Ovary (tissue), 9 donors: ENCODE results near the gene SCGB3A1. TPM values are rescaled to one million over a fixed set of nuclear protein-coding genes. Genes with fewer than 3 reads are reported as not detected.

Experiments used
- DNase-seq, 5 donors: peaks; one replicate each; pipeline ENCODE4 v3.0.0-alpha.2; 2019 to 2020
- H3K27ac ChIP-seq, 2 donors: fragments of 200-600 bp; one replicate each; pipeline versions ENCODE4 v1.5.1 to v1.8.0; 2019 to 2022
- H3K27me3 ChIP-seq: fragments of 200-600 bp; one replicate; pipeline ENCODE4 v1.8.0; 2022
- H3K36me3 ChIP-seq: fragments of 200-600 bp; sonication (generic); one replicate; pipeline ENCODE4 v1.5.1; 2019
- H3K4me1 ChIP-seq: one replicate; pipeline ENCODE4 v1.8.1; 2013; ENCODE audit warnings: mild to moderate bottlenecking, moderate library complexity; ENCODE audit not compliant: insufficient read depth
- H3K4me3 ChIP-seq: fragments of 200-600 bp; sonication (generic); one replicate; pipeline ENCODE4 v1.5.1; 2017
- H3K9me3 ChIP-seq, 2 donors: fragments of 200-600 bp in 1 of 2; sonication (generic) in 1 of 2; one replicate each; pipeline versions ENCODE4 v1.5.1 to v1.8.1; 2013 to 2019; ENCODE audit warnings: mild to moderate bottlenecking in 1 of 2, moderate library complexity in 1 of 2
- EP300 ChIP-seq: sonication (generic); formaldehyde crosslinking; IDR thresholded peaks from one replicate; pipeline ENCODE4 v1.6.1; 2017; ENCODE audit warnings: antibody characterized with exemption
- POLR2A ChIP-seq: fragments of 450-650 bp; IDR thresholded peaks from one replicate; pipeline ENCODE4 v1.6.1; 2017; ENCODE audit warnings: antibody characterized with exemption, mild to moderate bottlenecking, moderate library complexity
- WGBS, 3 donors: extraction: QIAGEN DNeasy Blood & Tissue Kit in 1 of 3; methylation state at CpG; one replicate each; pipeline versions ENCODE4 v1.1.5 to v1.1.7; 2013 to 2017; 5-methylcytosine and 5-hydroxymethylcytosine counted together
- intact Hi-C, 4 donors: fragments of 100-400 bp; cut with DNase I; formaldehyde crosslinking; loops; one replicate each; pipeline versions ENCODE4 v1.11.0 to v1.15.1; 2022 to 2023
- polyA plus RNA-seq, 2 donors: library from polyadenylated mRNA; stranded (reverse); fragments of 200-250 nt in 1 of 2; fragments of 350-450 nt in 1 of 2; fragmentation: Illumina TruSeq in 1 of 2; extraction: RNeasy Lipid Tissue Mini Kit (QIAGEN cat#74804) in 1 of 2; gene quantifications; one replicate each; pipeline ENCODE4 v1.2.3, GENCODE V29; 2013 to 2014
- total RNA-seq, 7 donors: library from RNA; depleted of rRNA in 2 of 7; stranded (reverse); fragments of >200 nt in 2 of 7; fragmentation: NEBNext Ultra II Directional in 3 of 7; extraction: Animal tissue kit (Norgen Biotek cat#: 25700) in 3 of 7; gene quantifications; one replicate each; pipeline versions ENCODE4 v1.1.0 to v1.2.4, GENCODE V29; 2016 to 2023
- TF ChIP-seq, protein P1 (sequence below), 3 donors: fragments of 450-650 bp in 2 of 3; fragments of 200-600 bp in 1 of 3; IDR thresholded peaks; one replicate each; pipeline versions ENCODE4 v1.5.1 to v1.8.0; 2016 to 2022; ENCODE audit warnings: antibody characterized with exemption in 3 of 3, mild to moderate bottlenecking in 1 of 3
- donor health status: DM: no; HTN: no; CAD: no; lungs with moderate emphysema.
- donor health status: DM: no; HTN: no; CAD: no.
- donor health status: Bipolar disorder and iron deficiency.
- donor health status: DM: yes; HTN: yes; CAD: no.
- donor health status: DM: no; HTN: no; CAD: no.
- donor health status: DM: yes; HTN: yes; CAD: no.

Gene SCGB3A1
- total and polyA plus RNA-seq, 9 donors, result 1.5 to 18.7 (median 2.7) TPM; not detected in 4

DNA sequence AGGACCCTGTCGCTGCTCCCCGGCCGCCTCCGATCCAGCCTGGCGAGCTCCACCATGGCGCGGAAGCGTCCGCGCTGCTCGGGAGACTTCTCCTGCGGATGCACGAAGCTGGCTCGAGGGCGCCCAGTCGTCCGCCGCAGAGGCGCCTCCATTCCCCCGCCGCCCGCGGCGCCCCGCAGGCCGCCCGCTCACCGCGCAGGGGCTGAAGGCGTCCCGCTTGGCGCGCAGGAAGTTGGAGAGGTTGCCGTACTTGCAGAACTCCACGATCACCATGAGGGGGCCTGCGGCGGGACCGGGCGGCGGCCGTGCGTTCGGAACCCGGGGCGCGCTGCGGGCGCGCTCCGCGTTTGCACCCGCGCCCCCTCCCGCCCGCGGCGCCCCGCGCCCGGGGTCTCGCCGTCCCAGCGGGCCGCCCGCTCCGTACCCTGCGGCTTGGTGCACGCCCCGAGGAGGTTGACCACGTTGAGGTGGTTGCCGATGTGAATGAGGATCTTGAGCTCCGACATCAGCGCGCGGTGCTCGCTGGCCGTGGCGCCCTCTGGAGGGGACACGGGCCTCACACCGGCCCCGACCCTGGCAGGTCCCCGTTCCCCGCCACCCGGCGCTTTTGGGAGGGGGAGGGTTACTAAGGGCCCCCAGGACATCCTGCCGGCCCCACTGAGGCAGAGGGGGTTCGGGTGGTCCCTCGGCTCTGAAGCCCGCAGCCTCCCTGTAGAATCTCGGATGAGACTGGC, 27.7 kb upstream of the SCGB3A1 start:
- intact Hi-C loops, result no loop called here
- H3K4me3 ChIP-seq, result no peak overlapping the region
- no peaks in the 10 kb centered on the region for H3K36me3 ChIP-seq
- H3K4me1 ChIP-seq, result no peaks in the 10 kb centered on the region
- no peak for DNase-seq
- TF ChIP-seq, protein P1, sequence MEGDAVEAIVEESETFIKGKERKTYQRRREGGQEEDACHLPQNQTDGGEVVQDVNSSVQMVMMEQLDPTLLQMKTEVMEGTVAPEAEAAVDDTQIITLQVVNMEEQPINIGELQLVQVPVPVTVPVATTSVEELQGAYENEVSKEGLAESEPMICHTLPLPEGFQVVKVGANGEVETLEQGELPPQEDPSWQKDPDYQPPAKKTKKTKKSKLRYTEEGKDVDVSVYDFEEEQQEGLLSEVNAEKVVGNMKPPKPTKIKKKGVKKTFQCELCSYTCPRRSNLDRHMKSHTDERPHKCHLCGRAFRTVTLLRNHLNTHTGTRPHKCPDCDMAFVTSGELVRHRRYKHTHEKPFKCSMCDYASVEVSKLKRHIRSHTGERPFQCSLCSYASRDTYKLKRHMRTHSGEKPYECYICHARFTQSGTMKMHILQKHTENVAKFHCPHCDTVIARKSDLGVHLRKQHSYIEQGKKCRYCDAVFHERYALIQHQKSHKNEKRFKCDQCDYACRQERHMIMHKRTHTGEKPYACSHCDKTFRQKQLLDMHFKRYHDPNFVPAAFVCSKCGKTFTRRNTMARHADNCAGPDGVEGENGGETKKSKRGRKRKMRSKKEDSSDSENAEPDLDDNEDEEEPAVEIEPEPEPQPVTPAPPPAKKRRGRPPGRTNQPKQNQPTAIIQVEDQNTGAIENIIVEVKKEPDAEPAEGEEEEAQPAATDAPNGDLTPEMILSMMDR (IDR thresholded peaks at IDR 0.05), result no peak
- TF ChIP-seq POLR2A, result no peak
- no peak for TF ChIP-seq EP300
- no peak overlapping the region for H3K27ac ChIP-seq
- no peaks in the 10 kb centered on the region for H3K27me3 ChIP-seq
- no peaks in the 10 kb centered on the region for H3K9me3 ChIP-seq
- 9 to 11% (median 10%) methylated on average over 49 to 90 of the region's 90 CpGs for WGBS, 3 donors

DNA sequence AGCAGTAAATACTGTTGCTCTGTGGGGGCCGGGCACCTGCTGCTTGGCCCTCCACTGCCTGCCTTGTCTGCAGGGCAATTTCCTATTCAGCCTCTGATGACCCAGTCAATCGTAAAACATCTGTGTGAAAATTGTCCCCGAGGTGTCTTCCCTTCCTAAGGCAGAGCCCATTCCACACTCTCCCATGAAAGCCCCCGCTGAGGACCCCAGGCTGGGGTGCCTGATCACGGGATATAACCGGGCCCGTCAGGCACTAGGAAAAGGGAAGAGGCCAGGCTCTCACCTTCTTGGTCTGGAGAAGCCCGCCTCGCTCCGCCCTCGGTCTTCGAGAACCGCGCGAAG, 27.2 kb upstream of the SCGB3A1 start:
- no peak overlapping the region for H3K27ac ChIP-seq
- H3K36me3 ChIP-seq, result no peaks in the 10 kb centered on the region
- DNase-seq, result no peak
- H3K9me3 ChIP-seq, result no peaks in the 10 kb centered on the region
- 10 to 19% (median 13%) methylated on average over 13 to 15 of the region's 15 CpGs for WGBS, 3 donors
- intact Hi-C loops, result no loop called here
- H3K4me1 ChIP-seq, result no peaks in the 10 kb centered on the region
- TF ChIP-seq, protein P1 (IDR thresholded peaks at IDR 0.05), result no peak
- TF ChIP-seq POLR2A, result no peak
- no peaks in the 10 kb centered on the region for H3K27me3 ChIP-seq
- H3K4me3 ChIP-seq, result no peak overlapping the region

DNA sequence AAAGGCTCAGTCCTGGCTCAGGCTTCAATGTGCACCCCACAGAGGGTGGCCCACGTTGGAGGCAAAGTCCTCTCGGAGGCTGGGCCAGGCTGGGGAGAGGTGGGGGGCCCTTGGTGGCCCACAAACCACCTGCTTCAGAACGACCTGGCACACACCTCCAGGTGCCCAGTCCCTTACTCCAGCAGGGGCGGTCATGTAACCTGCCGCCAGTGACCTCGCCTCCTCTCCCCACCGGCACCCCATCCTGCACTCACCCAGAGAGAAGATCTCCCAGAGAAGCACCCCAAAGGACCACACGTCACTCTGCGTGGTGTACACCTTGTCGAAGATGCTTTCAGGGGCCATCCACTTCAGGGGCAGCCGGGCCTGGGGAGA, 22.5 kb upstream of the SCGB3A1 start:
- 77 to 82% (median 80%) methylated on average over 11 of the region's 11 CpGs for WGBS, 3 donors
- no peak for DNase-seq

DNA sequence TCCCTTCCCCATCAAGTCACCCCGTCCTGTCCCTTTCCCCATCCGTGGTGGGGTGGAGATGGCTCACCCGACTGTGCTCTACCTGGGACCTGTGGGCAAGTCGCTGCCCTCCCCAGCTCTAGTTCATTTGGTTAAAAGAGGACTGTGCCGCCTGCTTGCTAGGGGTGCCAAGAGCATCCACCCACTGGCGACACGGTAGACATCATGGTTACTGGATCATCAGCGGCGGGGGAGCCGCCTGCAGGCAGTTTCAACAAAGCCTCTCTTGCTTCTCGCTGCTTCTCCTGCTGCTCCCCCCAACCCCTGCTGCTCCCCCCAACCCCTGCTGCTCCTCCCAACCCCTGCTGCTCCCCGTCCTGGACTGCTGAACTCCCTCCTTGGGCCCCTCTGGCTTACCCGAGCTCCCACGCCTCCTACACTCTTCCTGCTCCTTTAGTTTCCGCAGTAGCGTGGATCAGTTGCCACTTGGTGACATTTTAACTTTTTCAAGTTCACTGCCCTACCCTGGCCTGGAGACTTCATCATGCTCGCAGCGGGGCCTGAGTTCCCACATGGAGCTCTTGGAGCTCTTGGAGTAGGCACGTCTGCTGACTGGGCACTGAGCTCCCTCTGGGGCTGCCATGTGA, 22.0 kb upstream of the SCGB3A1 start:
- Histone ChIP-seq H3K27me3 (no peaks in the 10 kb centered on the region), H3K27ac (no peak overlapping the region), H3K36me3 (no peaks in the 10 kb centered on the region), H3K9me3 (no peaks in the 10 kb centered on the region), H3K4me3 (no peak overlapping the region), H3K4me1 (no peaks in the 10 kb centered on the region)
- TF ChIP-seq, protein P1 (IDR thresholded peaks at IDR 0.05), result no peak
- no peak for TF ChIP-seq POLR2A
- TF ChIP-seq EP300, result no peak
- intact Hi-C loops, result no loop called here
- DNase-seq, result no peak
- 55 to 65% (median 63%) methylated on average over 18 to 19 of the region's 19 CpGs for WGBS, 3 donors

More for the DNA sequence above, 22.5 kb upstream of the SCGB3A1 start:
- Histone ChIP-seq H3K4me3 (no peak overlapping the region), H3K36me3 (no peaks in the 10 kb centered on the region), H3K9me3 (no peaks in the 10 kb centered on the region), H3K27me3 (no peaks in the 10 kb centered on the region), H3K4me1 (no peaks in the 10 kb centered on the region), H3K27ac (no peak overlapping the region)
- TF ChIP-seq, protein P1 (IDR thresholded peaks at IDR 0.05), result no peak
- intact Hi-C loops, result no loop called here
